GM12878 (cell line): Measurements from ENCODE around the gene TM7SF2. TPM values are rescaled to one million over a fixed set of nuclear protein-coding genes. Genes with fewer than 3 reads are reported as not detected.

Source experiments
- ATAC-seq: fragments of 200-7000 bp; cut with Tn5 transposase; 3 replicates; pipeline ENCODE4 v1.9.1; 2020; ENCODE audit warnings: mild to moderate bottlenecking, moderate library complexity
- BruUV-seq: library from RNA; stranded (reverse); fragments of 400-500 nt; replicated peaks from 2 replicates; lab custom pipeline; 2021; lab: Mats Ljungman, UMichigan
- CTCF ChIA-PET: fragments of 300-600 bp; sonication (Branson Sonifier 250); formaldehyde crosslinking; extraction: SDS; loops from one replicate; lab custom pipeline; 2021; ENCODE audit warnings: inconsistent platforms; lab: Yijun Ruan, JAX
- POLR2A ChIA-PET: fragments of 350-600 bp; formaldehyde crosslinking; extraction: SDS; loops from one replicate; lab custom pipeline; 2021; ENCODE audit warnings: inconsistent platforms; lab: Charles Lee
- RAD21 ChIA-PET: fragments of 300-600 bp; sonication (Branson Sonifier 250); formaldehyde crosslinking; loops from one replicate; lab custom pipeline; 2023; ENCODE audit warnings: antibody characterized with exemption; ENCODE audit not compliant: unreplicated experiment; lab: Charles Lee
- SMC1A ChIA-PET: fragments of 300-600 bp; sonication (Branson Sonifier 250); formaldehyde crosslinking; loops from one replicate; lab custom pipeline; 2023; ENCODE audit not compliant: unreplicated experiment, uncharacterized antibody; lab: Charles Lee
- DNase-seq: peaks from one replicate; pipeline ENCODE4 v3.0.0-alpha.2; 2011; ENCODE audit warnings: low read depth, low spot score
- FAIRE-seq: peaks from 3 replicates; lab custom pipeline; 2011; peaks lifted over from hg19 to GRCh38; lab: Jason Lieb, UNC
- H2AFZ ChIP-seq: 2 replicates; pipeline ENCODE4 v1.6.0; 2011; ENCODE audit warnings: low read depth, low read length, control low read depth; ENCODE audit not compliant: control insufficient read depth
- H3K27ac ChIP-seq: 2 replicates; pipeline ENCODE4 v1.5.1; 2011; ENCODE audit warnings: control low read depth; ENCODE audit not compliant: control insufficient read depth, insufficient read depth
- H3K27me3 ChIP-seq, 2 experiments: replicated peaks in 1 of 2; 2 replicates each; pipeline versions ENCODE4 v1.6.0 to v1.6.1; 2011; ENCODE audit warnings: low read length in 1 of 2; ENCODE audit not compliant: control insufficient read depth in 2 of 2, insufficient read depth in 2 of 2
- H3K36me3 ChIP-seq, 2 experiments: 2 replicates each; pipeline ENCODE4 v1.5.1; 2011; ENCODE audit warnings: low read length in 1 of 2; ENCODE audit not compliant: control insufficient read depth in 2 of 2, insufficient read depth in 2 of 2
- H3K4me1 ChIP-seq: 2 replicates; pipeline ENCODE4 v1.6.1; 2011; ENCODE audit warnings: mild to moderate bottlenecking, low read length, moderate library complexity, mixed read lengths; ENCODE audit not compliant: control insufficient read depth, insufficient read depth
- H3K4me2 ChIP-seq: 2 replicates; pipeline ENCODE4 v1.6.0; 2011; ENCODE audit warnings: control low read depth; ENCODE audit not compliant: control insufficient read depth, insufficient read depth
- H3K4me3 ChIP-seq: fragments of 200-600 bp; sonication (generic); 2 replicates; pipeline ENCODE4 v1.5.1; 2016
- H3K79me2 ChIP-seq: 2 replicates; pipeline ENCODE4 v1.6.0; 2011; ENCODE audit warnings: low read length; ENCODE audit not compliant: control insufficient read depth, insufficient read depth
- H3K9ac ChIP-seq: 2 replicates; pipeline ENCODE4 v1.8.0; 2011; ENCODE audit warnings: low read length, control low read depth, mixed read lengths; ENCODE audit not compliant: control insufficient read depth, insufficient read depth
- H3K9me3 ChIP-seq: replicated peaks from 3 replicates; pipeline ENCODE4 v1.5.1; 2011; ENCODE audit warnings: mild to moderate bottlenecking, low read length; ENCODE audit not compliant: control insufficient read depth, insufficient read depth
- H4K20me1 ChIP-seq: 2 replicates; pipeline ENCODE4 v1.6.0; 2011; ENCODE audit not compliant: control insufficient read depth, insufficient read depth
- CEBPB ChIP-seq, 2 experiments: fragments of 150-350 bp in 1 of 2; IDR thresholded peaks; 2 replicates each; pipeline ENCODE4 v1.6.1; 2012 to 2014; ENCODE audit warnings: low read depth in 2 of 2, low read length in 2 of 2, borderline replicate concordance in 1 of 2, inconsistent platforms in 1 of 2
- GATAD2B ChIP-seq: fragments of 450-650 bp; conservative IDR thresholded peaks from 2 replicates; pipeline ENCODE4 v1.6.1; 2017; ENCODE audit warnings: low read depth, mild to moderate bottlenecking, moderate library complexity
- NR2C2 ChIP-seq: IDR thresholded peaks from 2 replicates; pipeline ENCODE4 v1.6.1; 2011; ENCODE audit warnings: borderline replicate concordance, low read depth; ENCODE audit not compliant: control insufficient read depth, insufficient read length
- POU2F2 ChIP-seq: IDR thresholded peaks from 3 replicates; pipeline ENCODE4 v1.6.1; 2011; ENCODE audit warnings: low read depth, mild to moderate bottlenecking, low read length, borderline replicate concordance
- RAD21 ChIP-seq: IDR thresholded peaks from 2 replicates; pipeline ENCODE4 v1.6.1; 2011; ENCODE audit warnings: mild to moderate bottlenecking, low read depth, low read length, moderate library complexity; ENCODE audit not compliant: insufficient read depth
- RBBP5 ChIP-seq: fragments of 200-600 bp; sonication (generic); conservative IDR thresholded peaks from 2 replicates; pipeline ENCODE4 v1.6.1; 2016
- ZNF207 ChIP-seq: fragments of 450-650 bp; IDR thresholded peaks from 2 replicates; pipeline ENCODE4 v1.6.1; 2014; ENCODE audit warnings: antibody characterized with exemption, mild to moderate bottlenecking, borderline replicate concordance
- ZNF687 ChIP-seq: fragments of 450-650 bp; IDR thresholded peaks from 2 replicates; pipeline ENCODE4 v1.6.1; 2017; ENCODE audit warnings: mild to moderate bottlenecking, moderate library complexity
- in situ Hi-C: fragments of 300-500 bp; cut with MboI; formaldehyde crosslinking; loops from 9 replicates; pipeline ENCODE4 v1.14.3; 2018; ENCODE audit warnings: mixed read lengths
- intact Hi-C: fragments of 100-400 bp; cut with micrococcal nuclease; formaldehyde crosslinking; loops from one replicate; pipeline ENCODE4 v1.14.2; 2022; ENCODE audit not compliant: unreplicated experiment
- polyA plus RNA-seq, 11 experiments: library from polyadenylated mRNA; depleted of rRNA in 4 of 11; unstranded in 6 of 11; stranded (reverse) in 5 of 11; fragments of >200 nt; fragmentation: Nextera tagmentation in 4 of 11; fragmentation: Illumina TruSeq in 1 of 11; extraction: Ambion mirVana in 4 of 11; extraction: Trizol in 1 of 11; gene quantifications; 1 replicate in 1 of 11; 2 replicates in 10 of 11; pipeline versions ENCODE4 v1.2.1 to v1.2.3, GENCODE V29; 2011 to 2016; ENCODE audit warnings: inconsistent platforms in 2 of 11, missing spikeins in 2 of 11, low read depth in 1 of 11
- total RNA-seq, 4 experiments: library from RNA; depleted of rRNA in 3 of 4; stranded (reverse); fragments of >200 nt in 3 of 4; fragmentation: Illumina TruSeq in 1 of 4; extraction: Trizol in 1 of 4; gene quantifications; 2 replicates each; pipeline versions ENCODE4 v1.2.1 to v1.2.3, GENCODE V29; 2013 to 2021

Gene TM7SF2
- total and polyA plus RNA-seq, 10 of the 15 experiments (the other 5 are each of a cell fraction or from before 2014, with no cell fraction given), result 0.52 to 57.7 (median 20.7) TPM

- Histone ChIP-seq H3K36me3 (peaks cover 9 to 11% of the 10 kb centered on the region in 2 experiments), H3K27me3 (no peaks in the 10 kb centered on the region), H3K79me2 (peaks cover 2% of the 10 kb centered on the region), H3K4me1 (no peaks in the 10 kb centered on the region)
- FAIRE-seq, result no peak
- SMC1A ChIA-PET, result interaction anchor here (2.0 kb wide), 1 partner anchor 90 kb away, joined by 5 read pairs; the partner anchor contains the start of gene ARL2
- no TSS peak for BruUV-seq
- in situ Hi-C loops, result no loop called here
- no peak for DNase-seq
- TF ChIP-seq RAD21 (no peak), NR2C2 (no peak), POU2F2 (no peak), ZNF687 (no peak), ZNF207 (no peak), CEBPB (IDR thresholded peaks at IDR 0.05; ENCODE audit: borderline replicate concordance in 1 of 2, low read depth in 2 of 2, low read length in 2 of 2) (no peak), GATAD2B (no peak), RBBP5 (no peak)
- TF ChIP-seq, all 136 proteins: peak for 0
- Histone ChIP-seq H4K20me1 (no peaks in the 10 kb centered on the region), H3K4me3 (no peak overlapping the region), H3K4me2 (no peak overlapping the region), H2AFZ (no peak overlapping the region), H3K9me3 (no peaks in the 10 kb centered on the region), H3K27ac (no peak overlapping the region), H3K9ac (no peak overlapping the region)
- ChIA-PET POLR2A (no interaction called here), CTCF (interaction anchor here (0.7 to 1.9 kb wide), 5 partner anchors 9 to 162 kb away, joined by 3 to 6 read pairs (median 4); partner anchors contain the start of genes TM7SF2 and ZNHIT2), RAD21 (no interaction called here)
- no peak for ATAC-seq
- intact Hi-C loops, result no loop called here
Observed at GRCh38 chr11:65103476-65103875, 8.2 kb upstream of the TM7SF2 start.
